Purkinje cell (primary cell): ENCODE results near the gene LBX2. TPM values are rescaled to one million over a fixed set of nuclear protein-coding genes. Genes with fewer than 3 reads are reported as not detected.

Experiments used
- polyA plus RNA-seq: library from polyadenylated mRNA; unstranded; fragments of >200 nt; fragmentation: Nextera tagmentation; gene quantifications from 2 replicates; pipeline ENCODE4 v1.2.1, GENCODE V29; 2014

Gene LBX2
- not detected in 2 replicates for polyA plus RNA-seq

DNA sequence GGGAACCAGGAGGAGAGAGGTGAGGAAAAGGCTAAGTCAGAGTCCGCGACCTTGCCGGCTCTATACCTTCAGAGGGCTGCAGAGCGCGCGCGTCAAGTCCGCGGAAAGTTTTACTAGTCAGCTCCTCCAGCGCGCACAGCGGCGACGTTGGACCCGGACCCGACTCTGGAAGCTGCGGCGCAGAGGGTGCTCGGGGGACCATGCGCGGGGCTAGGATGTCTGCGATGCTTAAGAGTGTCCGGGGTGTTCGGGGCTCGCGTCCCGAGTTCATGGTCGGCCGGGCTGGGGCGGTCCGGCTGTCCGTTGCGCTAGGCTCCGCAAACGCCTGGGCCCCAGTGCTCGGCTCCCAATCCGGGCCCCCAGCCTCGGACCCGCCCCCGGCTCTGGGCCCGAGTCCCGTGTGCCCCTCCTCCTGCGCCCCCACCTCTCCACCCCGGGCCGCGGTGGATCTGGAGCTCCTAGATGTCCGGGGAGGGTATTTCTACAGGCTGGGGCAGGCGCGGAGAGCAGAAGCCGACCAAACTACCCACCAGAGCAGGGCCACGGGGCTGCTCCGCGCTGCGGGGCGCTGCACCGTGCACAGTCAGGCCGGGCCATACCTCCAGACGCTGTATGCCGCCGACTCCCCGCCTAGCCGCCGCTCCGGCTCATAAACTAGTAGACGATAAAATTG is at the start of gene LBX2:
Gene LBX2 (minus strand): TSS at position 337 of the 673 bp plus-strand sequence. CDS start 66 bp downstream, at position 271.

DNA sequence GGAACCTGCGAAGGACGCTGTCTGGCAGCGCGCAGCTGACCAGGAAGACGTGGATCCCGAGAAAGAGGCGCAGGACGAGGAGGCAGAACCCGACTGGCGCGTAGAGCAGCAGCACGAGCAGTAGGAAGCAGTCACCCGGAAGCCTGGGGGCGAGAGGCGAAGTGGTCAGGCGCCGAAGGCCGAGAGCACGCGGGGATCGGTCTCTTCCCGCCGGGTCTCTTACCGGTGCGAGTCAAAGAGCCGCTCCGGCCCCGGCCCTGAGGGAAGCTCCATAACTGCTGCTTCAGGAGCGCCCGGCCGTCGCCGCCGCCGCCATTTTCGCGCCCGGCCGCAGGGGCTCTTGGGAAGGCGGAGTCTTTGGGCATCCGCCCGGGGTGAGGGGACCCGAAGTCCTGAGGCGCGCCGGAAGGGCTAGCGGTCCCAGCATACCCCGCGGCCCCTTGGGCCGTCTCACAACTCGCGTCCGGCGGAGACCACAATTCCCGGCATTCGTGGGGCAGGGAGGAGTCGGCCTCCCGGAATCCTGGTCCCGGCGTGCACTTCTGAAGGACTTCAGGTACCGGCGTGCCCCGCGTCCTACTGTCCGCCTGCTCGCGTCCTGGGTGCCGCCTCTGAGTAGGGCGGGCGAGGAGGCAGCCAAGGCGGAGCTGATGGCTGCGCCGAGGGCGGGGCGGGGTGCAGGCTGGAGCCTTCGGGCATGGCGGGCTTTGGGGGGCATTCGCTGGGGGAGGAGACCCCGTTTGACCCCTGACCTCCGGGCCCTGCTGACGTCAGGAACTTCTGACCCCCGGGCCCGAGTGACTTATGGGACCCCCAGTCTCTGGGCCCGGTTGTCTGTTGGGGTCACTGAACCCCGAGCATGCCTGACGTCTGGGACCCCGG is 30.2 kb upstream of the LBX2 start, which contains the start of the genes AUP1 and HTRA2:
Gene AUP1 (minus strand): TSS at position 350 of the 882 bp plus-strand sequence. CDS start 77 bp downstream, at position 273.
Gene HTRA2 (plus strand): TSS at position 577 of the 882 bp plus-strand sequence. CDS start 74 bp downstream, at position 651.

DNA sequence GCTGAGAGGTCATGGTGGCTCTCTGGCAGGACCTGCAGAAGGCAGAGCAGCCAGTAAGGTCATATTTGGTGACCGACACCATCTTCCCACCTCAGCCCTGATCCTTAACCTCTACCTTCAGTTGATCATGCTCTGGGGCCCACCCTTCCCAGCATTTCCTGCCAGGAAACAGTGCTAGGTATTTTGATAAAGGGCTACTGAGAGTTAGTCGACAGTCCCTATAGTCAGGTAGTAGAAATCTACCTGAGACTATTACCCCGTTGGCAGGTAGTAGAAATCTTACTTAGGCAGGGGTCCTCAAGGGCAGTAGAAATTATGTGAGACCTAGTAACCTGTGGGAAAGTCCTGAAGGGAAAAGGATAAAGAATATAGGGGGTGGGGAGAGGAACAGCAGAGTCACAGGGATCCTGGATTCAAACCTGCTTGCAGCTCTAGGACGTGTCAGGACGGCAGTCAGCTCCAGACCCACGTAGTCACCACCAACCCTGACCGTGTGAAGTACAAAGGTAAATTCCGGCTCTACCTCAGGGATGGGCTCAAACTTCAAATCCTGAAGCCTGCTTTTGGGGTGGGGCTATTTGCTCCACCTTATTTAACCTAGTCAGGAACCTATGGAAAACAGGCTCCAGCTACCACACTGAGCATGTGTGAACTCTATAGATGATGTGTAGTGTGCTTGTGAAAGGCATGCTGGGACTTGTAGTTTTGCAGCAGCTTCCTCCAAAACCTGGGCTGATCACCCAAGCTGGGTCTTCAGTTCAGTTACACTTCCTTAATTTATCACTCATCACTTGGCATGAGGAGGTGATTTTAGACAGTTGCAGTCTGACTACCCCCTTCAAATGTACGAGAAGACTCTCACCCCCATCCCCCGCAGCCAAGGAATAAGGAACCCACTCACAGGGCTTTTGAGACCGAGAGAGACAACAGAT is 26.6 kb upstream of the LBX2 start, which contains the start of gene DQX1:
Gene DQX1 (minus strand): TSS at position 515 of the 932 bp plus-strand sequence. CDS start 502 bp downstream, at position 13.

DNA sequence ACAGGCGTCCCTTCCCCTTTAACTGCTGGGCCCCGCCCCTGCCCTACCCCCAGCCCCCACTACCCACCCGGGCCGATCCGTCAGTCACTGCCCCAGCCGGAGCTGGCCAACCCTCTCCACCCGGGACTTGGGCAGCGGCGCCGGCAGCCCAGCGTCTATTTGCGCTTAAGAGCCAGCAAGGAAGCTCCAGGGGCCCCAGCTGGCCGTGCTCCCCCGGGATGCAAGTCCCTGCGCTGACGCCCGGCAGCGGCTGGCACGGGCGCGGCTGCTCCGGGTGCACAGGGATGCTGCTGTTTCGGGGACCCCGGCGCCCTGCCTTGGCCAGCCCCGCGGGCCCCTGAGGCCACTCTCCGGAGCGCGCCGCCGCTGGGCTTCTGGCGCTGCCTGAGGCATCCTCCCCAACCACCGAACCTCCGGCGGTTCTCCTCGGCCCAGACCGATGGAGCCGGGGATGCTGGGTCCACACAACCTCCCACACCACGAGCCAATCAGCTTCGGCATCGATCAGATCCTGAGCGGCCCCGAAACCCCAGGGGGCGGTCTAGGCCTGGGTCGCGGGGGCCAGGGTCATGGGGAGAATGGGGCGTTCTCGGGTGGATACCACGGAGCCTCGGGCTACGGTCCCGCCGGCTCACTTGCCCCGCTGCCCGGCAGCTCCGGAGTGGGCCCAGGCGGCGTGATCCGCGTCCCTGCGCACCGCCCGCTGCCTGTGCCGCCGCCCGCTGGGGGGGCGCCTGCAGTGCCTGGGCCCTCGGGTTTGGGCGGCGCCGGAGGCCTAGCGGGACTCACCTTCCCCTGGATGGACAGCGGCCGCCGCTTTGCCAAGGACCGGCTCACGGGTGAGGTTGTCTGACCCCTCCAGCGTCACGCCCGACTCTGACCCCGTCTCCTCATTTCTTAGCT is 15.2 kb upstream of the LBX2 start, which contains the start of gene TLX2:
Gene TLX2 (plus strand): TSS at position 83 of the 903 bp plus-strand sequence. CDS start 357 bp downstream, at position 440.

GRCh38 chr2:74507145-74507925 is 7.9 kb upstream of the LBX2 start, which contains the start of gene PCGF1:
Gene PCGF1, minus strand, starts transcription at chr2:74507695. Its CDS starts 27 bp downstream, at chr2:74507668.

DNA sequence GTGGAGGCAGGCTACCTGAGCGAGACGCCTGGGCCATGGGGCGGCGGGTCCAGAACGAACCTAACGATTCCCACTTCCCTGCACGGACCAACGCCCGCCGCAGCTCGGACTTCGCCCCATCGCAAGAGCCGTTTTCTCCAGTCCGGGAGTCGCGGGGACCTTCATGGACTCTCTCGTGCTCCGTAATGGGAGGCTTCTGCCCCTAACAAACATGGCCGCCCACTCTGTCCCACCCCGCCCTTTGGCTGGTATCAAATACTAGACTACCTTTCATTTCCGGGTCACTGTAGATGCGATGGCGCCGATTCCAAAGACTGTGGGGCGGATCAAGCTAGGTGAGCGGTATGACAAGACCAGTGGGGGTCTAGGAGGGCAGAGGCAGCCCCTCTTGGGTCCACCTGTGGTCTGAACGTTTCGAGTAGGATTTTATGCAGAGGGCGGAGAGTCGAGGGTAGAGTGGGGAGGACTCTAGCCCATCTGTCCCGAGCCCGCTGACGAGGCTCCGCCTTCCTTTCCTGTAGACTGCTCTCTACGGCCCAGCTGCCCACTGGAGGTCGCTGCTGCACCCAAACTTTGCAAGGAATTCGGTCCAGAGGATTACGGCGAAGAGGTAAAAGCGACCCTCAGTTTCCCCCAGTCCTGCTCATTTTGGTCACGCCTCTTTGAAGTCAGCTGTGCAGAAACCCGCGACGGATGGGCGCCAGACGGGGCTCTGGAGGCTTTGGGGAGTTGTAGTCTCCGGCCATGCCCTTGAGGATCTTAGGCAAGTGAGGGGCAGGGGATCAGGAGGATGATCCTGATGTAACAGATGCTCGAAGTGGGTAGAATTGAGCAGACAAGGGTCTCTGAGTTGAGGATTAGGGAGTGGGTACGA is 16.4 kb downstream of the LBX2 start, which contains the start of the genes CCDC142 and TTC31:
Gene CCDC142 (minus strand): TSS at position 198 of the 874 bp plus-strand sequence. CDS start 161 bp downstream, at position 37.
Gene TTC31 (plus strand): TSS at position 281 of the 874 bp plus-strand sequence. CDS start 15 bp downstream, at position 296.

DNA sequence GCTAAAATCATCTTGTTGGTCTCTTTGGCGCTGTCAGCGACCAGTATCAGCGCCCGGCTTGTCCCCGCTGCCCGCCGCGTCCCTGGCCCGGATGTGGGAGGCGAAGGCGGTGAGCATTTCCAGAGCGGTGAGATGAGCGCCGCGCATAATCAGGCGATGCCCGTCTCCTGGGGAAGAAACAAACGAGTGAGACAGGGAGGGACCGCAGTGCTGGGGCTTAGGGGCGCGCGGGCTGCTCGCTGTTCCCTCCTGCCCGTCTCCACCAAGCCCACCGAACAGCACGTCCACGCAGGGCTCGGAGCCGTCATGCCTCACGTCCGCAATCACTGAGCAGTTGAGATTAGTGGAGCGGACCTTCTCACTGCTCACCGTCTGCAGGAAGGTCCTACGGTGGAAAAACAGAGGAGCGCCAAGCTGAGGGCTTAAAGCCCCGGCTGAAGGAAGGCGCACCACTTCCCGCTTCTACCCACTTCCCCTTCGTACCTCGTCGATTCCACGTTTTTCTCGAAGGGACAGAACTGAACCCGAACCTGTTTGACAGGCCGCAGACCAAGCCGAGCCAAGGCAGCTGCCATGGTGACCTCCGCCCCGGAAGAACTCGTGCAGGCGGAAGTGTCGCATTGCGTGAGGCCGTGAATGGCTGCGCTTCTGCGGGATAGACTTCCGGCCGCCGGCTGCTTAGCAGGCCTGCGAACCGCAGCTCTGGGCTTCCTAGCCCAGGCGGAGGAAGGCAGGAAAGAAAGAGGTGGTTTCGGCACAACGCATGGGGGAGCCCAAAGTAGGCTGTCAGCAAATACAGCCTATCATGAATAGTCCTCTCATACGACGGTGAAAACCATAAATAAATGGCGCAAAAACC is 27.1 kb downstream of the LBX2 start, which contains the start of gene MRPL53:
Gene MRPL53 (minus strand): TSS at position 595 of the 859 bp plus-strand sequence. CDS start 20 bp downstream, at position 575.

DNA sequence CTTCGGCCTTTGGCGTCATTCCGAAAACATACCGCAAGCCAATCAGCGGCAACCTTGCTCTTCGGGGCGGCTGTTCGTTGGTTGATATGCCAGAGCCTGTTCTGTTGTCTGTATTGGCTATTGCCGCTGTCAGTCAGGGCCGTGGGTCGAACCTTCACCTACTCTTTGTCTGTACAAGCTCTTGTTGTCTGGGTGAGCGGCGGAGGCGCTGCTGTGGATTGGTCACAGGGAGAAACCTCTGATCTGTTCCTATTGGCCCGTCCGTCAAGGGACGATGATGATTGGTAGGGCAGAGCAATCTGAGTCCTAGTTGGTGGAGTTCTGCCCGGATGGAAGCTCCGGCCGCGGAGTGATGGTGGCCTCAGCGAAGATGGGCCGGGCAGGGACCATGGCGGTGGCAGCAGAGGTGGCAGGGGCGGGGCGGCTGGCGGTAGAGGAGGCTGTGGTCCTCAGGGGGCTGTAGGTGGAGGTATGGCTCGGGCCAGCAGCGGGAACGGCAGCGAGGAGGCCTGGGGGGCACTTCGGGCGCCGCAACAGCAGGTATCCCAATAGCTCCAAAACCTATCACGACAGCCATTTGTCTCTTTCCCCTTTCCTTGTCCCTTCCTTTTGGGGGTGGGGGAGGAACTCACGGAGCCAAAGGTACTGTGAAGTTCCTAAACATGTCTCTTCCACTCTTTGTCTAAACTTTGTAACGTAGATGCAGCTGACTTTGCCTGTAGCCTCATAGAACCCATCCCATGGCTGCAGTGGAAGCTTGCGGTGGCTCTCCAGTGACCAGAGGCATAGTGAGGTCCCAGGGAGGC is 41.1 kb downstream of the LBX2 start, which contains the start of gene WBP1:
Gene WBP1 (plus strand): TSS at position 307 of the 806 bp plus-strand sequence. CDS start 165 bp downstream, at position 472.

GRCh38 chr2:74454654-74455511 is 44.5 kb downstream of the LBX2 start, which contains the start of gene INO80B:
Gene INO80B, plus strand, starts transcription at chr2:74455087. Its CDS starts 30 bp downstream, at chr2:74455117.

Other genes with a start within 250 kb of the LBX2 start
- not detected in 2 replicates for gene SLC4A5, start 156.2 kb downstream of the LBX2 start, polyA plus RNA-seq
- 275 and 282 TPM in 2 replicates for gene DCTN1, start 119.3 kb downstream of the LBX2 start, polyA plus RNA-seq
- 0.14 and 0.58 TPM in 2 replicates for gene C2orf81, start 78.0 kb downstream of the LBX2 start, polyA plus RNA-seq
- 25.1 and 25.5 TPM in 2 replicates for gene WDR54, start 77.9 kb downstream of the LBX2 start, polyA plus RNA-seq
- not detected in 2 replicates for gene RTKN, start 57.7 kb downstream of the LBX2 start, polyA plus RNA-seq
- 1.1 and 3.0 TPM in 2 replicates for gene INO80B, start 44.5 kb downstream of the LBX2 start, polyA plus RNA-seq
- 7.8 and 10.0 TPM in 2 replicates for gene WBP1, start 41.2 kb downstream of the LBX2 start, polyA plus RNA-seq
- 0.62 and 4.3 TPM in 2 replicates for gene MOGS, start 34.2 kb downstream of the LBX2 start, polyA plus RNA-seq
- 43.3 and 56.2 TPM in 2 replicates for gene MRPL53, start 26.9 kb downstream of the LBX2 start, polyA plus RNA-seq
- 0.78 and 1.6 TPM in 2 replicates for gene CCDC142, start 16.6 kb downstream of the LBX2 start, polyA plus RNA-seq
- gene TTC31, start 16.5 kb downstream of the LBX2 start, polyA plus RNA-seq = 0.66 and 0.83 TPM in 2 replicates
- 35.8 and 37.1 TPM in 2 replicates for gene PCGF1, start 8.1 kb upstream of the LBX2 start, polyA plus RNA-seq
- gene TLX2, start 14.8 kb upstream of the LBX2 start, polyA plus RNA-seq = not detected in 2 replicates
- gene DQX1, start 26.6 kb upstream of the LBX2 start, polyA plus RNA-seq = 2.3 and 4.1 TPM in 2 replicates
- 48.4 and 52.5 TPM in 2 replicates for gene AUP1, start 30.1 kb upstream of the LBX2 start, polyA plus RNA-seq
- gene HTRA2, start 30.3 kb upstream of the LBX2 start, polyA plus RNA-seq = 14.2 and 22.8 TPM in 2 replicates
- gene LOXL3, start 54.3 kb upstream of the LBX2 start, polyA plus RNA-seq = 1.7 TPM in 1 of 2 replicates, not detected in the other
- gene DOK1, start 55.1 kb upstream of the LBX2 start, polyA plus RNA-seq = not detected in 2 replicates
- gene M1AP, start 148.7 kb upstream of the LBX2 start, polyA plus RNA-seq = 0.56 and 8.3 TPM in 2 replicates
- gene SEMA4F, start 154.6 kb upstream of the LBX2 start, polyA plus RNA-seq = 1.7 and 4.3 TPM in 2 replicates